Neural progenitor cell (in vitro differentiated cells): ENCODE measurements around the gene EIPR1. TPM values are rescaled to one million over a fixed set of nuclear protein-coding genes. Genes with fewer than 3 reads are reported as not detected.

Source experiments
- DNase-seq: peaks from one replicate; pipeline ENCODE4 v3.0.0-alpha.2; 2016; ENCODE audit warnings: low spot score
- H2AFZ ChIP-seq: fragments of 200-600 bp; sonication (generic); replicated peaks from 2 replicates; pipeline ENCODE4 v1.6.1; 2016; ENCODE audit warnings: antibody characterized with exemption
- H3F3A ChIP-seq: fragments of 200-600 bp; sonication (generic); 2 replicates; pipeline ENCODE4 v1.6.1; 2016; ENCODE audit warnings: antibody characterized with exemption, low read depth
- H3K27ac ChIP-seq: fragments of 200-600 bp; sonication (generic); 2 replicates; pipeline ENCODE4 v1.5.1; 2016; ENCODE audit warnings: mild to moderate bottlenecking
- H3K27me3 ChIP-seq: fragments of 200-600 bp; sonication (generic); 2 replicates; pipeline ENCODE4 v1.6.1; 2016; ENCODE audit warnings: mild to moderate bottlenecking, moderate library complexity
- H3K36me3 ChIP-seq: fragments of 200-600 bp; sonication (generic); 2 replicates; pipeline ENCODE4 v1.5.1; 2016
- H3K4me1 ChIP-seq: fragments of 200-600 bp; sonication (generic); 2 replicates; pipeline ENCODE4 v1.6.1; 2016; ENCODE audit warnings: mixed run types
- H3K4me2 ChIP-seq: fragments of 200-600 bp; sonication (generic); 2 replicates; pipeline ENCODE4 v1.6.1; 2016
- H3K4me3 ChIP-seq: fragments of 200-600 bp; sonication (generic); 2 replicates; pipeline ENCODE4 v1.5.1; 2016
- H3K79me2 ChIP-seq: fragments of 200-600 bp; sonication (generic); 2 replicates; pipeline ENCODE4 v1.6.1; 2016; ENCODE audit warnings: low read depth
- H3K9ac ChIP-seq: fragments of 200-600 bp; sonication (generic); 2 replicates; pipeline ENCODE4 v1.6.1; 2016
- H3K9me3 ChIP-seq: fragments of 200-600 bp; sonication (generic); 2 replicates; pipeline ENCODE4 v1.5.1; 2016; ENCODE audit warnings: low read depth
- H4K20me1 ChIP-seq: fragments of 200-600 bp; sonication (generic); 2 replicates; pipeline ENCODE4 v1.6.1; 2016; ENCODE audit warnings: low read depth
- H3K27ac Mint-ChIP-seq: 3 replicates; pipeline ENCODE4 v1.8.0; 2021; ENCODE audit warnings: mixed read lengths
- H3K27me3 Mint-ChIP-seq: 2 replicates; pipeline ENCODE4 v1.8.0; 2022; ENCODE audit warnings: low read depth, mild to moderate bottlenecking, inconsistent platforms, moderate library complexity, mixed read lengths; ENCODE audit not compliant: insufficient read depth
- H3K36me3 Mint-ChIP-seq: 3 replicates; pipeline ENCODE4 v1.8.0; 2021; ENCODE audit warnings: mixed read lengths
- H3K4me1 Mint-ChIP-seq: 3 replicates; pipeline ENCODE4 v1.8.0; 2021; ENCODE audit warnings: mixed read lengths
- H3K4me3 Mint-ChIP-seq: 3 replicates; pipeline ENCODE4 v1.8.0; 2021; ENCODE audit warnings: mild to moderate bottlenecking, moderate library complexity, mixed read lengths
- H3K9me3 Mint-ChIP-seq: 3 replicates; pipeline ENCODE4 v1.8.0; 2020; ENCODE audit warnings: mixed read lengths
- CTCF ChIP-seq: fragments of 200-600 bp; sonication (generic); IDR thresholded peaks from 2 replicates; pipeline ENCODE4 v1.5.1; 2017; ENCODE audit warnings: antibody characterized with exemption, mild to moderate bottlenecking
- EZH2 ChIP-seq: fragments of 200-600 bp; sonication (generic); IDR thresholded peaks from 2 replicates; pipeline ENCODE4 v1.6.1; 2017; ENCODE audit warnings: antibody characterized with exemption, mild to moderate bottlenecking, moderate library complexity
- EZH2phosphoT487 ChIP-seq: fragments of 200-600 bp; sonication (generic); IDR thresholded peaks from 2 replicates; pipeline ENCODE4 v1.6.1; 2017; ENCODE audit warnings: antibody characterized with exemption
- total RNA-seq: library from RNA; depleted of rRNA; stranded (reverse); fragments of >200 nt; gene quantifications from 2 replicates; pipeline ENCODE4 v1.2.3, GENCODE V29; 2015; ENCODE audit warnings: low replicate concordance

The EIPR1 gene
- total RNA-seq, 1 donor from 2014 or later = 57.1 TPM

GRCh38 chr2:3279236-3279960 is 98.2 kb downstream of the EIPR1 start:
- H3K9me3 ChIP-seq = peaks cover 9% of the 10 kb centered on the region
- H4K20me1 ChIP-seq = peaks cover 38% of the 10 kb centered on the region
- TF ChIP-seq CTCF (no peak), EZH2phosphoT487 (no peak), EZH2 (no peak)
- H3F3A ChIP-seq = no peaks in the 10 kb centered on the region
- no peaks in the 10 kb centered on the region for H3K4me1 ChIP-seq
- Mint-ChIP-seq H3K36me3 (peaks cover 11% of the 10 kb centered on the region), H3K27ac (peak overlapping the region; percentile 42), H3K27me3 (peaks cover 5% of the 10 kb centered on the region), H3K4me3 (no peak overlapping the region), H3K9me3 (peaks cover 12% of the 10 kb centered on the region), H3K4me1 (peaks cover 26% of the 10 kb centered on the region)
- no peak overlapping the region for H3K9ac ChIP-seq
- DNase-seq = no peak
- H3K79me2 ChIP-seq = peaks cover 9% of the 10 kb centered on the region
- no peaks in the 10 kb centered on the region for H3K36me3 ChIP-seq
- no peak overlapping the region for H3K27ac ChIP-seq
- H2AFZ ChIP-seq = no peak overlapping the region
- H3K27me3 ChIP-seq = no peaks in the 10 kb centered on the region
- no peak overlapping the region for H3K4me2 ChIP-seq
- no peak overlapping the region for H3K4me3 ChIP-seq

- H3K27me3 Mint-ChIP-seq = peaks cover 5% of the 10 kb centered on the region
- peaks cover 9% of the 10 kb centered on the region for H3K9me3 ChIP-seq
Measured at GRCh38 chr2:3278521-3279218, 98.9 kb downstream of the EIPR1 start.

GRCh38 chr2:3277748-3278520 is 99.7 kb downstream of the EIPR1 start:
- no peak overlapping the region for H3K4me2 ChIP-seq
- no peaks in the 10 kb centered on the region for H3F3A ChIP-seq
- H3K4me3 ChIP-seq = no peak overlapping the region
- peaks cover 9% of the 10 kb centered on the region for H3K9me3 ChIP-seq
- Mint-ChIP-seq H3K27ac (no peak overlapping the region), H3K4me3 (no peak overlapping the region), H3K36me3 (peaks cover 17% of the 10 kb centered on the region), H3K4me1 (peaks cover 21% of the 10 kb centered on the region), H3K9me3 (peaks cover 23% of the 10 kb centered on the region), H3K27me3 (peaks cover 5% of the 10 kb centered on the region)
- peaks cover 31% of the 10 kb centered on the region for H4K20me1 ChIP-seq
- no peak overlapping the region for H2AFZ ChIP-seq
- no peaks in the 10 kb centered on the region for H3K4me1 ChIP-seq
- no peak overlapping the region for H3K27ac ChIP-seq
- no peak for TF ChIP-seq EZH2phosphoT487
- no peak for TF ChIP-seq CTCF
- no peak for TF ChIP-seq EZH2
- H3K27me3 ChIP-seq = peaks cover 7% of the 10 kb centered on the region
- peaks cover 13% of the 10 kb centered on the region for H3K79me2 ChIP-seq
- no peak overlapping the region for H3K9ac ChIP-seq
- no peak for DNase-seq
- no peaks in the 10 kb centered on the region for H3K36me3 ChIP-seq

More at GRCh38 chr2:3278521-3279218, 98.9 kb downstream of the EIPR1 start:
- no peak overlapping the region for H3K27ac ChIP-seq
- Mint-ChIP-seq H3K36me3 (peaks cover 17% of the 10 kb centered on the region), H3K27ac (no peak overlapping the region), H3K4me1 (peaks cover 26% of the 10 kb centered on the region), H3K9me3 (peaks cover 17% of the 10 kb centered on the region), H3K4me3 (no peak overlapping the region)
- H3K79me2 ChIP-seq = peaks cover 10% of the 10 kb centered on the region
- H3K4me3 ChIP-seq = no peak overlapping the region
- peaks cover 38% of the 10 kb centered on the region for H4K20me1 ChIP-seq
- H3K36me3 ChIP-seq = no peaks in the 10 kb centered on the region
- peaks cover under 1% of the 10 kb centered on the region for H3K27me3 ChIP-seq
- DNase-seq = no peak
- no peak overlapping the region for H2AFZ ChIP-seq
- no peaks in the 10 kb centered on the region for H3K4me1 ChIP-seq
- TF ChIP-seq EZH2 = no peak
- no peak for TF ChIP-seq EZH2phosphoT487
- no peak for TF ChIP-seq CTCF
- H3F3A ChIP-seq = no peaks in the 10 kb centered on the region
- H3K9ac ChIP-seq = no peak overlapping the region
- no peak overlapping the region for H3K4me2 ChIP-seq
